Prostate gland (tissue), 2 donors: Measurements from ENCODE around the gene VWA8. TPM values are rescaled to one million over a fixed set of nuclear protein-coding genes. Genes with fewer than 3 reads are reported as not detected.
A peak's percentile ranks its signal among the peaks of the same experiment; 100 is the strongest.
"Not testable (repeated sequence)": the region's sequence is repeated elsewhere in the genome, so short reads cannot be mapped to it uniquely, and the experiment has no call there.

Source experiments
- DNase-seq: peaks from one replicate; pipeline ENCODE4 v3.0.0-alpha.2; 2019; ENCODE audit warnings: low spot score
- H3K27ac ChIP-seq, 2 donors: fragments of 200-600 bp; sonication (generic); 2 replicates each; pipeline ENCODE4 v1.5.1; 2017 to 2019
- H3K27me3 ChIP-seq: fragments of 200-600 bp; sonication (generic); replicated peaks from 2 replicates; pipeline ENCODE4 v1.5.1; 2019; ENCODE audit not compliant: insufficient read depth
- H3K36me3 ChIP-seq, 2 donors: fragments of 200-600 bp; sonication (generic); 1 replicate in 1 of 2; 2 replicates in 1 of 2; pipeline versions ENCODE4 v1.5.1 to v1.8.1; 2017 to 2019
- H3K4me1 ChIP-seq: fragments of 200-600 bp; sonication (generic); replicated peaks from 2 replicates; pipeline ENCODE4 v1.5.1; 2019
- H3K4me3 ChIP-seq, 2 donors: fragments of 200-600 bp; sonication (generic); 2 replicates each; pipeline ENCODE4 v1.5.1; 2017 to 2019
- H3K9me3 ChIP-seq: fragments of 200-600 bp; sonication (generic); 2 replicates; pipeline ENCODE4 v1.5.1; 2017
- POLR2A ChIP-seq: fragments of 450-650 bp; IDR thresholded peaks from one replicate; pipeline ENCODE4 v1.6.1; 2016; ENCODE audit warnings: antibody characterized with exemption, mild to moderate bottlenecking
- POLR2AphosphoS5 ChIP-seq: sonication (generic); formaldehyde crosslinking; IDR thresholded peaks from one replicate; pipeline ENCODE4 v1.6.1; 2017; ENCODE audit warnings: antibody characterized with exemption
- WGBS: methylation state at CpG from one replicate; pipeline ENCODE4 v1.1.5; 2018; 5-methylcytosine and 5-hydroxymethylcytosine counted together
- intact Hi-C: fragments of 100-400 bp; cut with DNase I; formaldehyde crosslinking; loops from one replicate; pipeline ENCODE4 v1.14.2; 2022
- total RNA-seq, 2 donors: library from RNA; depleted of rRNA; stranded (reverse); fragments of >200 nt; gene quantifications; one replicate each; pipeline ENCODE4 v1.1.0, GENCODE V29; 2016
- TF ChIP-seq, protein P1 (sequence below), 4 experiments: fragments of 200-600 bp in 2 of 4; fragments of 450-650 bp in 2 of 4; sonication (generic) in 2 of 4; IDR thresholded peaks; 1 replicate in 3 of 4; 2 replicates in 1 of 4; pipeline ENCODE4 v1.5.1; 2016 to 2019; ENCODE audit warnings: antibody characterized with exemption in 4 of 4, mild to moderate bottlenecking in 2 of 4, moderate library complexity in 2 of 4

The VWA8 gene
- total RNA-seq, 2 donors from 2014 or later, result 18.1 to 21.8 TPM

DNA sequence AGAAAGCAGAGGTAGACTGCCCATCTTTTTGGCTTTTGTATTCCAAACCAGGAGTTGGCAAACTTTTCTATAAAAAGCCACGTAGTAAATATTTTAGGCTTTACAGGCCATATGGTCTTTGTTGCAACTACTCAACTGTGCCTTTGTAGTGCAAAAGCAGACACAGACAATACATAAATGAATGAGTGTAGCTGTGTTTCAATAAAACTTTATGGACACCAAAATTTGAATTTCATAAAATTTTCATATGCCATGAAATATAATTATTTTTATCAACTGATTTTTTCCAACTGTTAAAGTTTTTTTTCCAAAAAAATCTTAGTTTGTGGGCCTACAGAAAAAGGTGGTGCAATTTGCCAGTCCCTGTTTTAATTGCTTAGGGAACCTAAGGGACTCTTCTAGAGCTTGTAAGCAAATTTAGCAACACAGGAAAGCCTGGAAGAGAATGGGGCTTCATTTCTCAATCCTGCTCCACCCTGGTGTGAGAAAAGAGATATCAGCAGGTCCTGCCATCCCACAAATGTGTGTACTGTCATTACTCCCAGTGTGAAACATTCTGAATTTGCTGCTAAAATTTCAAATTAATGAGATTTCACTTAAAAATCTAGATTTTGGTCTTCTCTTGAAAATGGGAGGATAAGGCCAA, 309.4 kb downstream of the VWA8 start:
- TF ChIP-seq POLR2AphosphoS5 (no peak), POLR2A (no peak)
- TF ChIP-seq, protein P1, sequence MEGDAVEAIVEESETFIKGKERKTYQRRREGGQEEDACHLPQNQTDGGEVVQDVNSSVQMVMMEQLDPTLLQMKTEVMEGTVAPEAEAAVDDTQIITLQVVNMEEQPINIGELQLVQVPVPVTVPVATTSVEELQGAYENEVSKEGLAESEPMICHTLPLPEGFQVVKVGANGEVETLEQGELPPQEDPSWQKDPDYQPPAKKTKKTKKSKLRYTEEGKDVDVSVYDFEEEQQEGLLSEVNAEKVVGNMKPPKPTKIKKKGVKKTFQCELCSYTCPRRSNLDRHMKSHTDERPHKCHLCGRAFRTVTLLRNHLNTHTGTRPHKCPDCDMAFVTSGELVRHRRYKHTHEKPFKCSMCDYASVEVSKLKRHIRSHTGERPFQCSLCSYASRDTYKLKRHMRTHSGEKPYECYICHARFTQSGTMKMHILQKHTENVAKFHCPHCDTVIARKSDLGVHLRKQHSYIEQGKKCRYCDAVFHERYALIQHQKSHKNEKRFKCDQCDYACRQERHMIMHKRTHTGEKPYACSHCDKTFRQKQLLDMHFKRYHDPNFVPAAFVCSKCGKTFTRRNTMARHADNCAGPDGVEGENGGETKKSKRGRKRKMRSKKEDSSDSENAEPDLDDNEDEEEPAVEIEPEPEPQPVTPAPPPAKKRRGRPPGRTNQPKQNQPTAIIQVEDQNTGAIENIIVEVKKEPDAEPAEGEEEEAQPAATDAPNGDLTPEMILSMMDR (IDR thresholded peaks at IDR 0.05), result no peak
- no peaks in the 10 kb centered on the region for H3K9me3 ChIP-seq
- H3K4me1 ChIP-seq, result no peaks in the 10 kb centered on the region
- DNase-seq, result no peak
- intact Hi-C loops, result loop anchor here (5.0 to 10.0 kb wide), 3 partner anchors 239 to 587 kb away; partner anchors contain the start of gene WBP4
- no peaks in the 10 kb centered on the region for H3K36me3 ChIP-seq
- no peaks in the 10 kb centered on the region for H3K27me3 ChIP-seq
- 72% methylated on average over 1 of the region's 1 CpG for WGBS
- H3K4me3 ChIP-seq, result no peak overlapping the region
- peak overlapping the region; percentile 6 to 46 for H3K27ac ChIP-seq

- H3K4me3 ChIP-seq, result no peak overlapping the region
- no peaks in the 10 kb centered on the region for H3K9me3 ChIP-seq
- 66% methylated on average over 2 of the region's 2 CpGs for WGBS
- no peaks in the 10 kb centered on the region for H3K4me1 ChIP-seq
- DNase-seq, result no peak
- no peaks in the 10 kb centered on the region for H3K27me3 ChIP-seq
- no peak overlapping the region for H3K27ac ChIP-seq
- H3K36me3 ChIP-seq, result no peaks in the 10 kb centered on the region
- TF ChIP-seq, protein P1 (IDR thresholded peaks at IDR 0.05), result no peak
- TF ChIP-seq POLR2A, result no peak
- TF ChIP-seq POLR2AphosphoS5, result no peak
- intact Hi-C loops, result loop anchor here (5.0 to 10.0 kb wide), 3 partner anchors 238 to 586 kb away; partner anchors contain the start of gene WBP4
Measured at GRCh38 chr13:41650706-41651105, 310.2 kb downstream of the VWA8 start.

- H3K36me3 ChIP-seq, result no peaks in the 10 kb centered on the region
- H3K4me1 ChIP-seq, result no peaks in the 10 kb centered on the region
- no peak for TF ChIP-seq POLR2AphosphoS5
- TF ChIP-seq POLR2A, result no peak
- TF ChIP-seq, protein P1 (IDR thresholded peaks at IDR 0.05), result peak in 1 of 4 experiments; percentile 25
- no peak for DNase-seq
- no peak overlapping the region for H3K4me3 ChIP-seq
- WGBS, result 85% methylated on average over 3 of the region's 3 CpGs
- H3K9me3 ChIP-seq, result no peaks in the 10 kb centered on the region
- H3K27ac ChIP-seq, result no peak overlapping the region
- no peaks in the 10 kb centered on the region for H3K27me3 ChIP-seq
- intact Hi-C loops, result loop anchor here (5.0 to 10.0 kb wide), 3 partner anchors 237 to 585 kb away; partner anchors contain the start of gene WBP4
Measured at GRCh38 chr13:41649659-41650058, 311.2 kb downstream of the VWA8 start.

- Histone ChIP-seq H3K9me3 (no peaks in the 10 kb centered on the region), H3K4me1 (no peaks in the 10 kb centered on the region), H3K27ac (peak overlapping the region; percentile 54 to 55), H3K27me3 (no peaks in the 10 kb centered on the region), H3K36me3 (no peaks in the 10 kb centered on the region), H3K4me3 (no peak overlapping the region)
- intact Hi-C loops, result no loop called here
- no peak for DNase-seq
- 27% methylated on average over 5 of the region's 5 CpGs for WGBS
- TF ChIP-seq POLR2A (no peak), POLR2AphosphoS5 (peak; percentile 87)
- TF ChIP-seq, protein P1 (IDR thresholded peaks at IDR 0.05), result no peak
Measured at GRCh38 chr13:41648314-41648935, 312.5 kb downstream of the VWA8 start.

GRCh38 chr13:41647699-41648313, 313.1 kb downstream of the VWA8 start:
- H3K27ac ChIP-seq, result peak overlapping the region; percentile 40 to 55
- intact Hi-C loops, H3K27me3 ChIP-seq, H3K9me3 ChIP-seq, DNase-seq, H3K4me1 ChIP-seq, H3K4me3 ChIP-seq, H3K36me3 ChIP-seq: not testable (repeated sequence)
- WGBS, result 33% methylated on average over 10 of the region's 10 CpGs
